Endothelial cell of umbilical vein (primary cell): ENCODE results near the gene ARHGAP18. TPM values are rescaled to one million over a fixed set of nuclear protein-coding genes. Genes with fewer than 3 reads are reported as not detected.

Source experiments
- BruUV-seq: library from RNA; stranded (reverse); fragments of 400-500 nt; replicated peaks from 2 replicates; lab custom pipeline; 2021; lab: Mats Ljungman, UMichigan
- CTCF ChIA-PET: fragments of 300-600, 350-600 bp; sonication (Branson Sonifier 250); formaldehyde crosslinking; loops from one replicate; lab custom pipeline; 2021; ENCODE audit warnings: antibody characterized with exemption, inconsistent platforms; lab: Charles Lee
- POLR2A ChIA-PET: fragments of 300-600, 350-600 bp; sonication (Branson Sonifier 250); formaldehyde crosslinking; loops from one replicate; lab custom pipeline; 2021; ENCODE audit warnings: antibody characterized with exemption, inconsistent platforms; lab: Charles Lee
- DNase-seq: peaks from one replicate; pipeline ENCODE4 v3.0.0-alpha.2; 2011; ENCODE audit warnings: low read depth, low spot score
- FAIRE-seq: peaks from 2 replicates; lab custom pipeline; 2011; peaks lifted over from hg19 to GRCh38; lab: Jason Lieb, UNC
- H2AFZ ChIP-seq: 2 replicates; pipeline ENCODE4 v1.6.0; 2012; ENCODE audit warnings: low read depth, low read length, control low read depth, inconsistent platforms
- H3K27ac ChIP-seq: 2 replicates; pipeline ENCODE4 v1.5.1; 2011; ENCODE audit warnings: low read depth, mild to moderate bottlenecking, control low read depth, low read length, moderate library complexity; ENCODE audit not compliant: insufficient read depth
- H3K27me3 ChIP-seq, 2 experiments: 2 replicates each; pipeline versions ENCODE4 v1.6.0 to v1.6.1; 2011; ENCODE audit warnings: low read length in 2 of 2, mixed read lengths in 1 of 2; ENCODE audit not compliant: control insufficient read depth in 2 of 2, insufficient read depth in 2 of 2
- H3K36me3 ChIP-seq, 2 experiments: 2 replicates in 1 of 2; 3 replicates in 1 of 2; pipeline ENCODE4 v1.5.1; 2011; ENCODE audit warnings: low read length in 2 of 2, mild to moderate bottlenecking in 1 of 2, moderate library complexity in 1 of 2; ENCODE audit not compliant: control insufficient read depth in 2 of 2, insufficient read depth in 2 of 2; ENCODE audit errors: extremely low read depth in 1 of 2
- H3K4me1 ChIP-seq: 3 replicates; pipeline ENCODE4 v1.5.1; 2011; ENCODE audit warnings: mild to moderate bottlenecking, low read length; ENCODE audit not compliant: control insufficient read depth, insufficient read depth; ENCODE audit errors: extremely low read depth
- H3K4me2 ChIP-seq: 2 replicates; pipeline ENCODE4 v1.6.1; 2011; ENCODE audit warnings: low read length, control low read depth, mixed read lengths; ENCODE audit not compliant: insufficient read depth
- H3K4me3 ChIP-seq, 3 experiments: fragments of 200-600 bp in 1 of 3; sonication (generic), shearing (Covaris generic) in 1 of 3; replicated peaks in 1 of 3; 2 replicates each; pipeline ENCODE4 v1.5.1; 2011 to 2016; ENCODE audit warnings: control low read depth in 3 of 3, low read length in 3 of 3, mild to moderate bottlenecking in 2 of 3, inconsistent platforms in 1 of 3, low read depth in 1 of 3, moderate library complexity in 1 of 3; ENCODE audit not compliant: insufficient read depth in 1 of 3
- H3K79me2 ChIP-seq: 2 replicates; pipeline ENCODE4 v1.6.0; 2012; ENCODE audit warnings: low read length, inconsistent platforms; ENCODE audit not compliant: control insufficient read depth, insufficient read depth
- H3K9ac ChIP-seq: replicated peaks from 2 replicates; pipeline ENCODE3; 2011; ENCODE audit warnings: low read length, control low read depth; ENCODE audit not compliant: insufficient read depth; ENCODE audit errors: extremely low read depth
- H3K9me1 ChIP-seq: replicated peaks from 3 replicates; pipeline ENCODE4 v1.6.0; 2011; ENCODE audit warnings: mild to moderate bottlenecking, low read length; ENCODE audit not compliant: control insufficient read depth, insufficient read depth; ENCODE audit errors: extremely low read depth
- H3K9me3 ChIP-seq: replicated peaks from 2 replicates; pipeline ENCODE4 v1.5.1; 2012; ENCODE audit warnings: low read length, inconsistent platforms; ENCODE audit not compliant: control insufficient read depth, insufficient read depth
- H4K20me1 ChIP-seq: replicated peaks from 2 replicates; pipeline ENCODE3; 2011; ENCODE audit warnings: mild to moderate bottlenecking, low read length; ENCODE audit not compliant: control insufficient read depth, insufficient read depth; ENCODE audit errors: extremely low read depth
- EZH2 ChIP-seq: IDR thresholded peaks from 2 replicates; pipeline ENCODE4 v1.6.1; 2012; ENCODE audit warnings: borderline replicate concordance, low read depth, mild to moderate bottlenecking, moderate library complexity, low read length, inconsistent platforms; ENCODE audit not compliant: severe bottlenecking
- FOS ChIP-seq: IDR thresholded peaks from 2 replicates; pipeline ENCODE4 v1.6.1; 2011; ENCODE audit warnings: mild to moderate bottlenecking, low read length, moderate library complexity, borderline replicate concordance; ENCODE audit not compliant: insufficient read depth
- GATA2 ChIP-seq: IDR thresholded peaks from 2 replicates; pipeline ENCODE4 v1.7.0; 2011; ENCODE audit warnings: low read depth, mild to moderate bottlenecking, moderate library complexity, mixed read lengths, low read length; ENCODE audit not compliant: insufficient read length, insufficient read depth
- JUN ChIP-seq: IDR thresholded peaks from 2 replicates; pipeline ENCODE4 v1.6.1; 2011; ENCODE audit warnings: borderline replicate concordance, low read depth; ENCODE audit not compliant: insufficient read length, insufficient read depth
- MYC ChIP-seq: IDR thresholded peaks from one replicate; pipeline ENCODE4 v1.6.1; 2011; ENCODE audit warnings: mild to moderate bottlenecking, low read depth, low read length
- POLR2A ChIP-seq: IDR thresholded peaks from 2 replicates; pipeline ENCODE4 v1.6.1; 2012; ENCODE audit warnings: low read depth, mild to moderate bottlenecking, control low read depth, low read length
- POLR2AphosphoS5 ChIP-seq: IDR thresholded peaks from 2 replicates; pipeline ENCODE4 v1.6.1; 2012; ENCODE audit warnings: low read depth, mild to moderate bottlenecking, control low read depth, low read length, moderate library complexity; ENCODE audit not compliant: insufficient read depth
- dilution Hi-C: fragments of 300-500 bp; cut with MboI; formaldehyde crosslinking; loops from one replicate; pipeline ENCODE4 v1.15.0; 2019; ENCODE audit warnings: low sequenced_read_pairs; ENCODE audit not compliant: extremely low pct_ligation_motif_present
- intact Hi-C: fragments of 100-400 bp; cut with micrococcal nuclease; formaldehyde crosslinking; loops from one replicate; pipeline ENCODE4 v1.10.0; 2022
- polyA plus RNA-seq, 4 experiments: library from polyadenylated mRNA; depleted of rRNA in 3 of 4; stranded (reverse) in 3 of 4; unstranded in 1 of 4; fragments of >200 nt; gene quantifications; 2 replicates each; pipeline versions ENCODE4 v1.2.1 to v1.2.3, GENCODE V29; 2011 to 2012; ENCODE audit warnings: missing spikeins in 1 of 4
- total RNA-seq: library from RNA; stranded (reverse); gene quantifications from 2 replicates; pipeline ENCODE4 v1.2.3, GENCODE V29; 2021
- TF ChIP-seq, protein P1 (sequence below): IDR thresholded peaks from 2 replicates; pipeline ENCODE4 v1.6.1; 2011; ENCODE audit not compliant: insufficient read depth, insufficient read length
- TF ChIP-seq, protein P2 (sequence below), 2 donors: IDR thresholded peaks; 1 replicate in 1 of 2; 2 replicates in 1 of 2; pipeline ENCODE4 v1.5.1; 2011; ENCODE audit warnings: low read length in 2 of 2, mild to moderate bottlenecking in 2 of 2, moderate library complexity in 2 of 2, control low read depth in 1 of 2, inconsistent platforms in 1 of 2, low read depth in 1 of 2; ENCODE audit not compliant: insufficient read depth in 1 of 2; ENCODE audit errors: extremely low read depth in 1 of 2

ARHGAP18 gene
- total and polyA plus RNA-seq, 2 donors (not counting 3 experiments of a cell fraction or from before 2014, with no cell fraction given) = 13.1 to 86.1 TPM

DNA sequence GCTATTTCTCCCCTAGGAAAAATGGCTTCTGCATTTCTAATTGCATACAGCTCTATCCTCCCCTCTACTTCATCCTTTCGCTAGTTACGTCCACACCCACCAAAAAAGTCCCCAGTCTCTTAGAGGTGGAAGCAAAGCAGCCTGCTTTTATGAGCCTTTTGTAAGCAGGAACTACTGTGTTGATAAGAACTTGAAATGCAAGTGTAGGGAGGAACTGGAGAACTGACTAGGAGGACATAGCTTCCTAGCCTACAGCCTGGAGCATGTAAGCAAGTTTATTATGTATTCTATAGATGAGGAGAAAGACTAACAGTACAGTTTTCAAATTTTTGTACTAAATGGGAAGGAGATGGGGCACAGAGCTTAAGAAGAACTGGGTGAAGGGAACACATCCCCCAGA lies 10.3 kb downstream of the ARHGAP18 start:
- H3K27ac ChIP-seq = no peak overlapping the region
- CTCF ChIA-PET = interaction anchor here (0.9 to 2.2 kb wide), 7 partner anchors 10 to 76 kb away, joined by 3 to 13 read pairs (median 4); partner anchors contain the start of gene ARHGAP18

More for the DNA sequence above, 10.3 kb downstream of the ARHGAP18 start:
- FAIRE-seq (no peak), DNase-seq (no peak)
- BruUV-seq = no TSS peak
- H4K20me1 ChIP-seq = peaks cover 3% of the 10 kb centered on the region
- POLR2A ChIA-PET = interaction anchor here (0.5 to 1.5 kb wide), 3 partner anchors 10 to 26 kb away, joined by 4 to 12 read pairs (median 5); partner anchors contain the start of gene ARHGAP18
- no peaks in the 10 kb centered on the region for H3K9me3 ChIP-seq
- H3K4me2 ChIP-seq = peak overlapping the region; percentile 12
- H3K9me1 ChIP-seq = no peaks in the 10 kb centered on the region
- peaks cover 67% of the 10 kb centered on the region for H3K4me1 ChIP-seq
- dilution Hi-C loops (no loop called here), intact Hi-C loops (loop anchor here (2.0 kb wide), 1 partner anchor 15 kb away; no protein-coding TSS in a partner anchor)
- no peak overlapping the region for H3K9ac ChIP-seq
- H3K36me3 ChIP-seq = peaks cover 1 to 4% of the 10 kb centered on the region in 2 experiments
- no peak overlapping the region for H2AFZ ChIP-seq
- TF ChIP-seq JUN (no peak), GATA2 (no peak), EZH2 (no peak), FOS (no peak), MYC (no peak), POLR2AphosphoS5 (no peak), POLR2A (no peak)
- TF ChIP-seq, protein P1, sequence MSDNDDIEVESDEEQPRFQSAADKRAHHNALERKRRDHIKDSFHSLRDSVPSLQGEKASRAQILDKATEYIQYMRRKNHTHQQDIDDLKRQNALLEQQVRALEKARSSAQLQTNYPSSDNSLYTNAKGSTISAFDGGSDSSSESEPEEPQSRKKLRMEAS = no peak
- TF ChIP-seq, protein P2, sequence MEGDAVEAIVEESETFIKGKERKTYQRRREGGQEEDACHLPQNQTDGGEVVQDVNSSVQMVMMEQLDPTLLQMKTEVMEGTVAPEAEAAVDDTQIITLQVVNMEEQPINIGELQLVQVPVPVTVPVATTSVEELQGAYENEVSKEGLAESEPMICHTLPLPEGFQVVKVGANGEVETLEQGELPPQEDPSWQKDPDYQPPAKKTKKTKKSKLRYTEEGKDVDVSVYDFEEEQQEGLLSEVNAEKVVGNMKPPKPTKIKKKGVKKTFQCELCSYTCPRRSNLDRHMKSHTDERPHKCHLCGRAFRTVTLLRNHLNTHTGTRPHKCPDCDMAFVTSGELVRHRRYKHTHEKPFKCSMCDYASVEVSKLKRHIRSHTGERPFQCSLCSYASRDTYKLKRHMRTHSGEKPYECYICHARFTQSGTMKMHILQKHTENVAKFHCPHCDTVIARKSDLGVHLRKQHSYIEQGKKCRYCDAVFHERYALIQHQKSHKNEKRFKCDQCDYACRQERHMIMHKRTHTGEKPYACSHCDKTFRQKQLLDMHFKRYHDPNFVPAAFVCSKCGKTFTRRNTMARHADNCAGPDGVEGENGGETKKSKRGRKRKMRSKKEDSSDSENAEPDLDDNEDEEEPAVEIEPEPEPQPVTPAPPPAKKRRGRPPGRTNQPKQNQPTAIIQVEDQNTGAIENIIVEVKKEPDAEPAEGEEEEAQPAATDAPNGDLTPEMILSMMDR (IDR thresholded peaks at IDR 0.05; ENCODE audit: extremely low read depth in 1 of 2, insufficient read depth in 1 of 2, low read depth in 1 of 2, low read length in 2 of 2) = no peak
- peaks cover 88% of the 10 kb centered on the region for H3K79me2 ChIP-seq
- H3K27me3 ChIP-seq = no peaks in the 10 kb centered on the region
- H3K4me3 ChIP-seq = no peak overlapping the region
